SK-N-SH treated with all-trans-retinoic acid at 6 μM for 48 hours (cell line): Measurements from ENCODE around the gene C10orf95.

Source experiments
- ATAC-seq: fragments of 200-7000 bp; cut with Tn5 transposase; 3 replicates; pipeline ENCODE4 v1.9.1; 2020; ENCODE audit warnings: mild to moderate bottlenecking, moderate library complexity
- ARNTL ChIP-seq: fragments of 450-650 bp; formaldehyde crosslinking; IDR thresholded peaks from 2 replicates; pipeline ENCODE4 v1.5.0; 2020; ENCODE audit warnings: low read depth, mild to moderate bottlenecking, moderate library complexity, borderline replicate concordance
- BACH2 ChIP-seq: fragments of 250-450 bp; sonication (Bioruptor Pico); IDR thresholded peaks from 2 replicates; pipeline ENCODE4 v1.9.0; 2021; ENCODE audit warnings: mild to moderate bottlenecking, borderline replicate concordance
- CSDC2 ChIP-seq: fragments of 250-450 bp; sonication (Bioruptor Pico); IDR thresholded peaks from 2 replicates; pipeline ENCODE4 v1.5.0; 2020; ENCODE audit warnings: mild to moderate bottlenecking, moderate library complexity
- CSRNP3 ChIP-seq: fragments of 250-450 bp; sonication (Bioruptor Pico); IDR thresholded peaks from 2 replicates; pipeline ENCODE4 v1.5.1; 2021; ENCODE audit warnings: mild to moderate bottlenecking, moderate library complexity
- GLIS3 ChIP-seq: fragments of 250-450 bp; sonication (Bioruptor Pico); IDR thresholded peaks from 2 replicates; pipeline ENCODE4 v1.5.0; 2020; ENCODE audit warnings: mild to moderate bottlenecking, moderate library complexity
- ISL1 ChIP-seq: fragments of 250-450 bp; sonication (Bioruptor Pico); IDR thresholded peaks from 2 replicates; pipeline ENCODE4 v2.1.2; 2022; ENCODE audit warnings: mild to moderate bottlenecking, moderate library complexity
- OSR1 ChIP-seq: fragments of 250-450 bp; sonication (Bioruptor Pico); IDR thresholded peaks from 2 replicates; pipeline ENCODE4 v1.8.0; 2022; ENCODE audit warnings: moderate library complexity, mild to moderate bottlenecking, inconsistent platforms
- PATZ1 ChIP-seq: fragments of 250-450 bp; sonication (Bioruptor Pico); IDR thresholded peaks from 2 replicates; pipeline ENCODE4 v1.8.0; 2020; ENCODE audit warnings: mild to moderate bottlenecking, moderate library complexity, borderline replicate concordance
- PPARA ChIP-seq: fragments of 250-450 bp; sonication (Bioruptor Pico); IDR thresholded peaks from 2 replicates; pipeline ENCODE4 v1.5.0; 2020; ENCODE audit warnings: mild to moderate bottlenecking, borderline replicate concordance
- RARB ChIP-seq: fragments of 250-450 bp; sonication (Bioruptor Pico); IDR thresholded peaks from 2 replicates; pipeline ENCODE4 v1.8.0; 2021; ENCODE audit warnings: mild to moderate bottlenecking, moderate library complexity
- SNAI2 ChIP-seq: fragments of 250-450 bp; sonication (Bioruptor Pico); IDR thresholded peaks from 2 replicates; pipeline ENCODE4 v1.5.0; 2020; ENCODE audit warnings: mild to moderate bottlenecking, moderate library complexity
- TCF4 ChIP-seq: fragments of 250-450 bp; sonication (Bioruptor Pico); IDR thresholded peaks from 2 replicates; pipeline ENCODE4 v1.8.0; 2021; ENCODE audit warnings: mild to moderate bottlenecking, moderate library complexity, borderline replicate concordance
- TOX ChIP-seq: fragments of 250-450 bp; sonication (Bioruptor Pico); IDR thresholded peaks from 2 replicates; pipeline ENCODE4 v1.8.0; 2021; ENCODE audit warnings: mild to moderate bottlenecking, moderate library complexity, borderline replicate concordance
- ZC3H10 ChIP-seq: fragments of 250-450 bp; sonication (Bioruptor Pico); IDR thresholded peaks from 2 replicates; pipeline ENCODE4 v1.5.1; 2021; ENCODE audit warnings: mild to moderate bottlenecking, moderate library complexity
- ZFP3 ChIP-seq: fragments of 250-450 bp; sonication (Bioruptor Pico); IDR thresholded peaks from 2 replicates; pipeline ENCODE4 v1.5.0; 2020; ENCODE audit warnings: mild to moderate bottlenecking, moderate library complexity
- ZFP30 ChIP-seq: fragments of 450-650 bp; formaldehyde crosslinking; IDR thresholded peaks from 2 replicates; pipeline ENCODE4 v1.5.0; 2022; ENCODE audit warnings: mild to moderate bottlenecking, moderate library complexity
- ZNF565 ChIP-seq: fragments of 450-650 bp; formaldehyde crosslinking; conservative IDR thresholded peaks from 2 replicates; pipeline ENCODE4 v1.5.0; 2020; ENCODE audit warnings: low read depth, mild to moderate bottlenecking, moderate library complexity
- ZNF70 ChIP-seq: fragments of 450-650 bp; formaldehyde crosslinking; IDR thresholded peaks from 2 replicates; pipeline ENCODE4 v1.5.0; 2020; ENCODE audit warnings: mild to moderate bottlenecking, moderate library complexity
- ZNF8 ChIP-seq: fragments of 450-650 bp; formaldehyde crosslinking; IDR thresholded peaks from 2 replicates; pipeline ENCODE4 v1.5.0; 2020; ENCODE audit warnings: mild to moderate bottlenecking, moderate library complexity
- TF ChIP-seq, protein P1 (sequence below): fragments of 250-450 bp; sonication (Bioruptor Pico); IDR thresholded peaks from 2 replicates; pipeline ENCODE4 v1.5.0; 2020; ENCODE audit warnings: mild to moderate bottlenecking, moderate library complexity
- TF ChIP-seq, protein P2 (sequence below): fragments of 250-450 bp; sonication (Bioruptor Pico); IDR thresholded peaks from 2 replicates; pipeline ENCODE4 v1.8.0; 2021; ENCODE audit warnings: low read depth, mild to moderate bottlenecking, moderate library complexity, borderline replicate concordance
- TF ChIP-seq, protein P3 (sequence below): fragments of 250-450 bp; sonication (Bioruptor Pico); IDR thresholded peaks from 2 replicates; pipeline ENCODE4 v1.5.1; 2020; ENCODE audit warnings: low read depth, mild to moderate bottlenecking, moderate library complexity

C10orf95 gene

GRCh38 chr10:102436312-102436711 lies 15.0 kb downstream of the C10orf95 start:
- TF ChIP-seq ZNF70 (CRISPR knock-in tag) = no peak
- no peak for TF ChIP-seq RARB (CRISPR knock-in tag)
- TF ChIP-seq CSDC2 = no peak
- TF ChIP-seq, protein P1, sequence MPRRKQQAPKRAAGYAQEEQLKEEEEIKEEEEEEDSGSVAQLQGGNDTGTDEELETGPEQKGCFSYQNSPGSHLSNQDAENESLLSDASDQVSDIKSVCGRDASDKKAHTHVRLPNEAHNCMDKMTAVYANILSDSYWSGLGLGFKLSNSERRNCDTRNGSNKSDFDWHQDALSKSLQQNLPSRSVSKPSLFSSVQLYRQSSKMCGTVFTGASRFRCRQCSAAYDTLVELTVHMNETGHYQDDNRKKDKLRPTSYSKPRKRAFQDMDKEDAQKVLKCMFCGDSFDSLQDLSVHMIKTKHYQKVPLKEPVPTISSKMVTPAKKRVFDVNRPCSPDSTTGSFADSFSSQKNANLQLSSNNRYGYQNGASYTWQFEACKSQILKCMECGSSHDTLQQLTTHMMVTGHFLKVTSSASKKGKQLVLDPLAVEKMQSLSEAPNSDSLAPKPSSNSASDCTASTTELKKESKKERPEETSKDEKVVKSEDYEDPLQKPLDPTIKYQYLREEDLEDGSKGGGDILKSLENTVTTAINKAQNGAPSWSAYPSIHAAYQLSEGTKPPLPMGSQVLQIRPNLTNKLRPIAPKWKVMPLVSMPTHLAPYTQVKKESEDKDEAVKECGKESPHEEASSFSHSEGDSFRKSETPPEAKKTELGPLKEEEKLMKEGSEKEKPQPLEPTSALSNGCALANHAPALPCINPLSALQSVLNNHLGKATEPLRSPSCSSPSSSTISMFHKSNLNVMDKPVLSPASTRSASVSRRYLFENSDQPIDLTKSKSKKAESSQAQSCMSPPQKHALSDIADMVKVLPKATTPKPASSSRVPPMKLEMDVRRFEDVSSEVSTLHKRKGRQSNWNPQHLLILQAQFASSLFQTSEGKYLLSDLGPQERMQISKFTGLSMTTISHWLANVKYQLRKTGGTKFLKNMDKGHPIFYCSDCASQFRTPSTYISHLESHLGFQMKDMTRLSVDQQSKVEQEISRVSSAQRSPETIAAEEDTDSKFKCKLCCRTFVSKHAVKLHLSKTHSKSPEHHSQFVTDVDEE (CRISPR knock-in tag) = no peak
- TF ChIP-seq, protein P2, sequence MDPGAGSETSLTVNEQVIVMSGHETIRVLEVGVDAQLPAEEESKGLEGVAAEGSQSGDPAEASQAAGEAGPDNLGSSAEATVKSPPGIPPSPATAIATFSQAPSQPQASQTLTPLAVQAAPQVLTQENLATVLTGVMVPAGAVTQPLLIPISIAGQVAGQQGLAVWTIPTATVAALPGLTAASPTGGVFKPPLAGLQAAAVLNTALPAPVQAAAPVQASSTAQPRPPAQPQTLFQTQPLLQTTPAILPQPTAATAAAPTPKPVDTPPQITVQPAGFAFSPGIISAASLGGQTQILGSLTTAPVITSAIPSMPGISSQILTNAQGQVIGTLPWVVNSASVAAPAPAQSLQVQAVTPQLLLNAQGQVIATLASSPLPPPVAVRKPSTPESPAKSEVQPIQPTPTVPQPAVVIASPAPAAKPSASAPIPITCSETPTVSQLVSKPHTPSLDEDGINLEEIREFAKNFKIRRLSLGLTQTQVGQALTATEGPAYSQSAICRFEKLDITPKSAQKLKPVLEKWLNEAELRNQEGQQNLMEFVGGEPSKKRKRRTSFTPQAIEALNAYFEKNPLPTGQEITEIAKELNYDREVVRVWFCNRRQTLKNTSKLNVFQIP = no peak
- no peak for TF ChIP-seq PPARA (CRISPR knock-in tag)
- no peak for TF ChIP-seq ZFP30
- TF ChIP-seq ZNF565 (CRISPR knock-in tag) = no peak
- no peak for TF ChIP-seq CSRNP3 (CRISPR knock-in tag)
- TF ChIP-seq, protein P3, sequence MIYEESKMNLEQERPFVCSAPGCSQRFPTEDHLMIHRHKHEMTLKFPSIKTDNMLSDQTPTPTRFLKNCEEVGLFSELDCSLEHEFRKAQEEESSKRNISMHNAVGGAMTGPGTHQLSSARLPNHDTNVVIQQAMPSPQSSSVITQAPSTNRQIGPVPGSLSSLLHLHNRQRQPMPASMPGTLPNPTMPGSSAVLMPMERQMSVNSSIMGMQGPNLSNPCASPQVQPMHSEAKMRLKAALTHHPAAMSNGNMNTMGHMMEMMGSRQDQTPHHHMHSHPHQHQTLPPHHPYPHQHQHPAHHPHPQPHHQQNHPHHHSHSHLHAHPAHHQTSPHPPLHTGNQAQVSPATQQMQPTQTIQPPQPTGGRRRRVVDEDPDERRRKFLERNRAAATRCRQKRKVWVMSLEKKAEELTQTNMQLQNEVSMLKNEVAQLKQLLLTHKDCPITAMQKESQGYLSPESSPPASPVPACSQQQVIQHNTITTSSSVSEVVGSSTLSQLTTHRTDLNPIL (CRISPR knock-in tag) = no peak
- TF ChIP-seq ARNTL (CRISPR knock-in tag) = no peak
- no peak for TF ChIP-seq TCF4 (CRISPR knock-in tag)
- no peak for ATAC-seq

DNA sequence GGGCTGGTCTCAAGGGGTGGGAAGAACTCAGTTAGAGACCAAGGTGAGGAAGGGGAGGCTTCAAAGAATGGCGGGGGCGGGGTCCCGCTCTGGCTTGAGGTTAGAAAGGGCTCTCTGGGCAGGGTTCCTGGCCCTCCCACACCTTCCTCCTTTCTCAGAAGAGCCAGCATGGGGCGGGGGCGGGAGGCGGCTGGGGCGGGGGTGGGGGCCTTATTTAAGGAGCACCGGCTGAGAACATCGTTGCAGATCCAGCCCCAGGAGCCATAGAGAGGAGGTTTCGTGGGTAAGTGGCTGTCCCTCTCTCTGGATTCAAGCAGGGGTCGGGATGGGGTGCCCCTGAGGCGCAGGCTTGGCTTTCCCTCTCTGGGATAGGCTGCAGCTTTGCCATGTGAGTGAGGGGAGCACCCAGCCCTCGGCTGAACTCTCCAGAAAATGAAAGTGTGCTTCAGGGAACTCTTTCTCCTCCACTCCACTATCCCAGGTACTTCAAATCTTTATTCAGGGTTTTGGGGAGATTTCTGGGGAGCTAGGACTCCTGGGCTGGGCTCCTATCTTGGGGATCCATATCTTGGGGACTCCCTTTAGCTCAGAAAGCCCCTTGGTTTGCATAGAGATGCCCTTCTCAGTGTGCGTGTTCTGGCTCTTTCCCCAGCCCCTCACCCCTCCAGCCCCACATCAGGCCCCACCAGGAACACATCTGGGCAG lies 15.7 kb downstream of the C10orf95 start:
- ATAC-seq = no peak
- TF ChIP-seq ZFP30 (no peak), ARNTL (CRISPR knock-in tag) (no peak), BACH2 (CRISPR knock-in tag) (no peak), ZNF8 (no peak), TCF4 (CRISPR knock-in tag) (no peak), CSDC2 (no peak), ZFP3 (CRISPR knock-in tag) (no peak), TOX (CRISPR knock-in tag) (no peak), OSR1 (no peak), PPARA (CRISPR knock-in tag) (no peak), ZC3H10 (no peak), PATZ1 (CRISPR knock-in tag) (no peak), SNAI2 (no peak), RARB (CRISPR knock-in tag) (no peak), ISL1 (no peak), ZNF70 (CRISPR knock-in tag) (no peak), GLIS3 (CRISPR knock-in tag) (no peak)
- TF ChIP-seq, protein P3 (CRISPR knock-in tag) = no peak
- TF ChIP-seq, protein P1 (CRISPR knock-in tag) = no peak
